Thyroid gland (tissue), 4 donors: ENCODE measurements around the gene ZNF597. TPM values are rescaled to one million over a fixed set of nuclear protein-coding genes. Genes with fewer than 3 reads are reported as not detected.

Experiments used
- DNase-seq, 2 donors: peaks; one replicate each; pipeline ENCODE4 v3.0.0-alpha.2; 2019
- H3K27ac ChIP-seq, 3 donors: fragments of 200-600 bp; sonication (generic); 1 replicate in 2 of 3; 2 replicates in 1 of 3; pipeline ENCODE4 v1.5.1; 2016 to 2019; ENCODE audit warnings: mild to moderate bottlenecking in 1 of 3, moderate library complexity in 1 of 3
- H3K27me3 ChIP-seq: fragments of 200-600 bp; sonication (generic); one replicate; pipeline ENCODE4 v1.5.1; 2019
- H3K36me3 ChIP-seq, 2 donors: fragments of 200-600 bp; sonication (generic); one replicate each; pipeline ENCODE4 v1.5.1; 2016 to 2019
- H3K4me1 ChIP-seq, 2 donors: fragments of 200-600 bp; sonication (generic); one replicate each; pipeline ENCODE4 v1.5.1; 2017 to 2019
- H3K4me3 ChIP-seq, 3 donors: fragments of 200-600 bp; sonication (generic); replicated peaks in 1 of 3; 1 replicate in 2 of 3; 2 replicates in 1 of 3; pipeline ENCODE4 v1.5.1; 2016; ENCODE audit warnings: mild to moderate bottlenecking in 1 of 3
- H3K9me3 ChIP-seq: fragments of 200-600 bp; sonication (generic); one replicate; pipeline ENCODE4 v1.5.1; 2017
- CTCF ChIP-seq, 6 experiments: fragments of 200-600 bp in 3 of 6; fragments of 450-650 bp in 3 of 6; sonication (generic) in 3 of 6; IDR thresholded peaks; one replicate each; pipeline ENCODE4 v1.5.1; 2016 to 2019; ENCODE audit warnings: antibody characterized with exemption in 6 of 6, mild to moderate bottlenecking in 2 of 6, inconsistent platforms in 1 of 6, moderate library complexity in 1 of 6
- POLR2A ChIP-seq, 2 donors: fragments of 450-650 bp; IDR thresholded peaks; one replicate each; pipeline ENCODE4 v1.6.1; 2017; ENCODE audit warnings: antibody characterized with exemption in 2 of 2, mild to moderate bottlenecking in 2 of 2, moderate library complexity in 1 of 2
- WGBS, 2 donors: methylation state at CpG; one replicate each; pipeline ENCODE4 v1.1.5; 2017; 5-methylcytosine and 5-hydroxymethylcytosine counted together
- intact Hi-C: fragments of 100-400 bp; cut with DNase I; formaldehyde crosslinking; loops from one replicate; pipeline ENCODE4 v1.15.1; 2023
- total RNA-seq, 4 donors: library from RNA; depleted of rRNA; stranded (reverse); fragments of >200 nt; gene quantifications; one replicate each; pipeline ENCODE4 v1.2.3, GENCODE V29; 2016

The ZNF597 gene
- total RNA-seq, 4 donors from 2014 or later: 2.7 to 6.8 (median 4.3) TPM

GRCh38 chr16:3444032-3444388 is 706 bp upstream of the ZNF597 start:
- WGBS, 2 donors: 43 to 60% methylated on average over 10 of the region's 10 CpGs
- H3K9me3 ChIP-seq: no peaks in the 10 kb centered on the region
- intact Hi-C loops: no loop called here
- H3K4me1 ChIP-seq: peaks cover 6 to 7% of the 10 kb centered on the region in 2 donors
- DNase-seq: no peak
- no peaks in the 10 kb centered on the region for H3K27me3 ChIP-seq
- TF ChIP-seq POLR2A (IDR thresholded peaks at IDR 0.05) (no peak), CTCF (IDR thresholded peaks at IDR 0.05) (no peak)
- peak overlapping the region; percentile 3 to 51 (median 6) for H3K4me3 ChIP-seq
- no peak overlapping the region for H3K27ac ChIP-seq
- H3K36me3 ChIP-seq: no peaks in the 10 kb centered on the region

GRCh38 chr16:3439637-3440036 is 3.7 kb downstream of the ZNF597 start:
- H3K9me3 ChIP-seq: no peaks in the 10 kb centered on the region
- intact Hi-C loops: no loop called here
- no peak for TF ChIP-seq POLR2A (IDR thresholded peaks at IDR 0.05)
- DNase-seq: no peak
- H3K36me3 ChIP-seq: peaks cover 0 to 6% of the 10 kb centered on the region in 2 donors
- H3K4me1 ChIP-seq: peaks cover 3% of the 10 kb centered on the region in 2 donors
- no peak overlapping the region for H3K4me3 ChIP-seq
- H3K27ac ChIP-seq: no peak overlapping the region
- no peaks in the 10 kb centered on the region for H3K27me3 ChIP-seq
- 88% methylated on average over 4 of the region's 4 CpGs for WGBS, 2 donors

DNA sequence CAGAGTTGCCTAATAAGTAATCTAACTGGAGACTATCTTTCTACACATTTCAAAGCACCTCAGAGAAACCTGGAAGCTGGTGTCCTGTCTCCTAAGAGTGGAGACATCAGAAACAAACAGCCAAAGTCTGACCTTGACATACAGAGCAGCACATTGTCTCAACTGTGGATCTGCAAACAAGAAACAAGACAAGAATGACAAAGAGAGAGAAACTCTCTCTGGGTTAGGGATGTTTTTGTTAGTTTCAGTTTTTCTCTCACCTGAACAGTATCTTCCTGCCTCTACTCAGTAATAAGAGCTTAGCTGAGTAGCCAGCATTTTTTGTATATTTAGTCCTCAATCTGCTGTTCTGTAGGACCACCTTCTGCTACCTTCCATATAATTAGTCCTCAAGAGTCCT is 8.9 kb downstream of the ZNF597 start:
- no peak overlapping the region for H3K27ac ChIP-seq
- H3K27me3 ChIP-seq: no peaks in the 10 kb centered on the region
- H3K4me3 ChIP-seq: no peak overlapping the region

GRCh38 chr16:3431779-3432219 is 11.5 kb downstream of the ZNF597 start:
- peaks cover 0 to 6% of the 10 kb centered on the region in 2 donors for H3K36me3 ChIP-seq
- no peak overlapping the region for H3K27ac ChIP-seq
- peak; percentile 26 to 44 for DNase-seq
- no peaks in the 10 kb centered on the region for H3K27me3 ChIP-seq
- intact Hi-C loops: no loop called here
- no peak overlapping the region for H3K4me3 ChIP-seq
- no peak for TF ChIP-seq CTCF (IDR thresholded peaks at IDR 0.05)
- TF ChIP-seq POLR2A (IDR thresholded peaks at IDR 0.05): no peak
- no peaks in the 10 kb centered on the region for H3K9me3 ChIP-seq
- no peaks in the 10 kb centered on the region for H3K4me1 ChIP-seq
- 62 to 83% methylated on average over 23 to 26 of the region's 26 CpGs for WGBS, 2 donors

More for the DNA sequence above, 8.9 kb downstream of the ZNF597 start:
- no peak for TF ChIP-seq POLR2A (IDR thresholded peaks at IDR 0.05)
- no peak for TF ChIP-seq CTCF (IDR thresholded peaks at IDR 0.05)
- H3K9me3 ChIP-seq: no peaks in the 10 kb centered on the region
- no peak for DNase-seq
- H3K4me1 ChIP-seq: no peaks in the 10 kb centered on the region
- peaks cover 0 to 6% of the 10 kb centered on the region in 2 donors for H3K36me3 ChIP-seq
- intact Hi-C loops: no loop called here

- no peak for TF ChIP-seq POLR2A (IDR thresholded peaks at IDR 0.05)
- TF ChIP-seq CTCF (IDR thresholded peaks at IDR 0.05): no peak
- Histone ChIP-seq H3K27me3 (no peaks in the 10 kb centered on the region), H3K4me1 (no peaks in the 10 kb centered on the region), H3K27ac (no peak overlapping the region), H3K36me3 (peaks cover under 1 to 2% of the 10 kb centered on the region in 2 donors), H3K9me3 (peaks cover under 1% of the 10 kb centered on the region), H3K4me3 (no peak overlapping the region)
- peak; percentile 54 to 57 for DNase-seq
- intact Hi-C loops: no loop called here
- 35 to 41% methylated on average over 23 of the region's 29 CpGs for WGBS, 2 donors
These were observed 29.4 kb downstream of the ZNF597 start for GRCh38 chr16:3413730-3414379.
